H9 (cell line): Measurements from ENCODE around the gene SATB1. TPM values are rescaled to one million over a fixed set of nuclear protein-coding genes. Genes with fewer than 3 reads are reported as not detected.

Experiments used
- DNase-seq: peaks from one replicate; pipeline ENCODE4 v3.0.0-alpha.2; 2017
- H2AFZ ChIP-seq: one replicate; pipeline ENCODE4 v1.6.1; 2013; ENCODE audit warnings: mild to moderate bottlenecking, low read length, control low read depth, moderate library complexity
- H2AK5ac ChIP-seq: 2 replicates; pipeline ENCODE4 v1.6.1; 2013; ENCODE audit warnings: low read length, control low read depth, mixed read lengths; ENCODE audit not compliant: insufficient read length
- H2BK120ac ChIP-seq: one replicate; pipeline ENCODE4 v1.6.1; 2013; ENCODE audit warnings: low read depth, mild to moderate bottlenecking, low read length, control low read depth, inconsistent platforms; ENCODE audit not compliant: poor library complexity, severe bottlenecking
- H2BK12ac ChIP-seq: 2 replicates; pipeline ENCODE4 v1.6.1; 2013; ENCODE audit warnings: low read length, control low read depth, mixed read lengths, low read depth; ENCODE audit not compliant: insufficient read length
- H2BK15ac ChIP-seq: 2 replicates; pipeline ENCODE4 v1.6.1; 2013; ENCODE audit warnings: low read depth, low read length, control low read depth
- H2BK20ac ChIP-seq: one replicate; pipeline ENCODE4 v1.6.1; 2013; ENCODE audit warnings: low read depth, mild to moderate bottlenecking, low read length, control low read depth, inconsistent platforms; ENCODE audit not compliant: poor library complexity, severe bottlenecking
- H2BK5ac ChIP-seq: 2 replicates; pipeline ENCODE4 v1.6.1; 2013; ENCODE audit warnings: low read length, control low read depth, mixed read lengths; ENCODE audit not compliant: insufficient read length
- H3K14ac ChIP-seq: 2 replicates; pipeline ENCODE4 v1.6.1; 2013; ENCODE audit warnings: low read length, control low read depth; ENCODE audit not compliant: insufficient read depth
- H3K18ac ChIP-seq: 2 replicates; pipeline ENCODE4 v1.6.1; 2013; ENCODE audit warnings: low read depth, mild to moderate bottlenecking, mixed read lengths, low read length, control low read depth; ENCODE audit not compliant: insufficient read length
- H3K23ac ChIP-seq: 2 replicates; pipeline ENCODE4 v1.6.1; 2013; ENCODE audit warnings: low read length, control low read depth, mixed read lengths, low read depth; ENCODE audit not compliant: insufficient read length
- H3K23me2 ChIP-seq: 2 replicates; pipeline ENCODE4 v1.6.1; 2013; ENCODE audit warnings: low read depth, mild to moderate bottlenecking, mixed read lengths, low read length, control low read depth; ENCODE audit not compliant: insufficient read length, poor library complexity, severe bottlenecking
- H3K27ac ChIP-seq: 2 replicates; pipeline ENCODE4 v1.5.1; 2013; ENCODE audit warnings: low read length, control low read depth, mixed read lengths, low read depth; ENCODE audit not compliant: insufficient read length
- H3K27me3 ChIP-seq: 2 replicates; pipeline ENCODE4 v1.6.1; 2013; ENCODE audit warnings: low read length, control low read depth, inconsistent platforms; ENCODE audit not compliant: insufficient read depth
- H3K4ac ChIP-seq: 2 replicates; pipeline ENCODE4 v1.6.1; 2013; ENCODE audit warnings: low read depth, mild to moderate bottlenecking, control low read depth, inconsistent platforms, low read length, moderate library complexity
- H3K4me1 ChIP-seq: 2 replicates; pipeline ENCODE4 v1.6.1; 2013; ENCODE audit warnings: low read length, control low read depth, inconsistent platforms; ENCODE audit not compliant: insufficient read depth
- H3K4me2 ChIP-seq: 2 replicates; pipeline ENCODE4 v1.6.1; 2013; ENCODE audit warnings: low read length, control low read depth, mixed read lengths; ENCODE audit not compliant: insufficient read length, insufficient read depth
- H3K56ac ChIP-seq: 2 replicates; pipeline ENCODE4 v1.6.1; 2013; ENCODE audit warnings: low read depth, mild to moderate bottlenecking, mixed read lengths, low read length, control low read depth; ENCODE audit not compliant: insufficient read length
- H3K79me1 ChIP-seq: 2 replicates; pipeline ENCODE4 v1.6.1; 2013; ENCODE audit warnings: low read depth, mild to moderate bottlenecking, moderate library complexity, low read length, control low read depth, inconsistent platforms; ENCODE audit not compliant: insufficient read depth, poor library complexity, severe bottlenecking
- H3K79me2 ChIP-seq: 2 replicates; pipeline ENCODE4 v1.6.1; 2013; ENCODE audit warnings: low read length, control low read depth, inconsistent platforms; ENCODE audit not compliant: insufficient read depth
- H3K9ac ChIP-seq: 2 replicates; pipeline ENCODE4 v1.6.1; 2013; ENCODE audit warnings: low read length, control low read depth, mixed read lengths; ENCODE audit not compliant: insufficient read length; ENCODE audit errors: extremely low read depth
- H3K9me3 ChIP-seq: one replicate; pipeline ENCODE4 v1.6.1; 2013; ENCODE audit warnings: low read depth, low read length, inconsistent platforms; ENCODE audit not compliant: control insufficient read depth
- H3T11ph ChIP-seq: one replicate; pipeline ENCODE4 v1.6.1; 2013; ENCODE audit warnings: mild to moderate bottlenecking, low read length, control low read depth, inconsistent platforms
- H4K20me1 ChIP-seq: one replicate; pipeline ENCODE4 v1.6.1; 2013; ENCODE audit not compliant: control insufficient read depth, insufficient read length, insufficient read depth
- H4K5ac ChIP-seq: 2 replicates; pipeline ENCODE4 v1.6.1; 2013; ENCODE audit warnings: low read depth, mild to moderate bottlenecking, mixed read lengths, low read length, control low read depth; ENCODE audit not compliant: insufficient read length
- H4K8ac ChIP-seq: replicated peaks from 2 replicates; pipeline ENCODE4 v1.6.1; 2013; ENCODE audit warnings: low read length, control low read depth, mixed read lengths, low read depth; ENCODE audit not compliant: insufficient read length
- H4K91ac ChIP-seq: 2 replicates; pipeline ENCODE4 v1.6.1; 2013; ENCODE audit warnings: low read depth, mild to moderate bottlenecking, moderate library complexity, mixed read lengths, low read length, control low read depth; ENCODE audit not compliant: insufficient read length
- H3K27ac Mint-ChIP-seq, 3 experiments: 2 replicates in 2 of 3; 3 replicates in 1 of 3; pipeline ENCODE4 v1.8.0; 2020 to 2021; ENCODE audit warnings: mixed read lengths in 3 of 3, mild to moderate bottlenecking in 1 of 3, moderate library complexity in 1 of 3
- H3K27me3 Mint-ChIP-seq: 2 replicates; pipeline ENCODE4 v1.8.0; 2021; ENCODE audit warnings: low read depth, mild to moderate bottlenecking, moderate library complexity, mixed read lengths
- H3K36me3 Mint-ChIP-seq, 3 experiments: 2 replicates in 2 of 3; 3 replicates in 1 of 3; pipeline ENCODE4 v1.8.0; 2020 to 2021; ENCODE audit warnings: low read depth in 3 of 3, mixed read lengths in 3 of 3; ENCODE audit not compliant: insufficient read depth in 1 of 3
- H3K4me1 Mint-ChIP-seq, 2 experiments: 2 replicates each; pipeline ENCODE4 v1.8.0; 2020; ENCODE audit warnings: mixed read lengths in 2 of 2
- H3K4me3 Mint-ChIP-seq, 2 experiments: 2 replicates in 1 of 2; 3 replicates in 1 of 2; pipeline ENCODE4 v1.8.0; 2020 to 2021; ENCODE audit warnings: mild to moderate bottlenecking in 2 of 2, mixed read lengths in 2 of 2, moderate library complexity in 1 of 2
- H3K9me3 Mint-ChIP-seq, 2 experiments: 2 replicates in 1 of 2; 3 replicates in 1 of 2; pipeline ENCODE4 v1.8.0; 2020; ENCODE audit warnings: mild to moderate bottlenecking in 2 of 2, mixed read lengths in 2 of 2, moderate library complexity in 1 of 2
- WGBS: extraction: QIAGEN DNeasy Blood & Tissue Kit; methylation state at CpG from one replicate; pipeline ENCODE4 v1.1.7; 2013; ENCODE audit warnings: missing lambda C conversion rate, low lambda C conversion rate, mixed read lengths; ENCODE audit not compliant: insufficient read length; ENCODE audit errors: extremely low coverage; 5-methylcytosine and 5-hydroxymethylcytosine counted together
- total RNA-seq: library from RNA; stranded (reverse); gene quantifications from 2 replicates; pipeline ENCODE4 v1.2.1, GENCODE V29; 2021
- TF ChIP-seq, protein P1 (sequence below): fragments of 200-600 bp; sonication (generic); conservative IDR thresholded peaks from 3 replicates; pipeline ENCODE4 v1.8.0; 2021; ENCODE audit warnings: antibody characterized with exemption, mild to moderate bottlenecking

The SATB1 gene
- total RNA-seq, 1 experiment from 2014 or later, result 30.7 TPM

DNA sequence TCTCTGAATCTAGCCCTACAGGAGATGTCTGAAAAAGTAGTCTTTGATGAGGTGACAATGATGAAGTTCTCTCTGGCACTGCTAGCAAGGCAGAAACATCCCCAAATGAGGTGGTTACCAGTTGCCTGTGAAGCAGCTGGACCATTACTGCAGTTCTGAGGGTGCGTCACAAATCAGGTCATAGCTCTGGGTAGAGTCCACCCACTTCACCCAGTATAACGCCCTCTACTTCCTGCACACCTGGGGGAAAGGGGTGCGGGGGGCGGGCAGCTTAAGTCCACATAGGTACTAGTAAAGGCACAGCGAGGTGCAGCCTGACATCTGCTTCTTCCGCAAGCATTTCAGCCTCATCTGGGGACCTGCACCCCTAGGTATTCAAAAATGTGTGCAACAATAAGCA is 13.4 kb upstream of the SATB1 start:
- no peaks in the 10 kb centered on the region for H3K79me1 ChIP-seq
- H4K91ac ChIP-seq, result no peak overlapping the region
- no peak overlapping the region for H3K18ac ChIP-seq
- H4K20me1 ChIP-seq, result no peaks in the 10 kb centered on the region
- no peaks in the 10 kb centered on the region for H3K36me3 Mint-ChIP-seq
- no peak overlapping the region for H3K23ac ChIP-seq
- H3K27ac ChIP-seq, result no peak overlapping the region
- no peak overlapping the region for H3K14ac ChIP-seq
- H2BK20ac ChIP-seq, result no peak overlapping the region
- H3K4me1 ChIP-seq, result peaks cover 2% of the 10 kb centered on the region; the same call in 1 of the 2 replicates
- peaks cover 17% of the 10 kb centered on the region for H3K27me3 Mint-ChIP-seq
- no peak for DNase-seq
- no peak overlapping the region for H4K8ac ChIP-seq
- H3K4me1 Mint-ChIP-seq, result peaks cover 23 to 29% of the 10 kb centered on the region in 2 experiments
- no peak overlapping the region for H2AFZ ChIP-seq
- peaks cover 2% of the 10 kb centered on the region for H3K23me2 ChIP-seq
- H2BK12ac ChIP-seq, result no peak overlapping the region
- H2BK15ac ChIP-seq, result no peak overlapping the region
- H4K5ac ChIP-seq, result no peak overlapping the region
- no CpG with 5 or more reads among the region's 6 CpGs for WGBS
- no peak overlapping the region for H3K4me2 ChIP-seq
- peaks cover 4% of the 10 kb centered on the region; the same call in 1 of the 2 replicates for H3K27me3 ChIP-seq
- H3K4me3 Mint-ChIP-seq, result no peak overlapping the region
- TF ChIP-seq, protein P1, sequence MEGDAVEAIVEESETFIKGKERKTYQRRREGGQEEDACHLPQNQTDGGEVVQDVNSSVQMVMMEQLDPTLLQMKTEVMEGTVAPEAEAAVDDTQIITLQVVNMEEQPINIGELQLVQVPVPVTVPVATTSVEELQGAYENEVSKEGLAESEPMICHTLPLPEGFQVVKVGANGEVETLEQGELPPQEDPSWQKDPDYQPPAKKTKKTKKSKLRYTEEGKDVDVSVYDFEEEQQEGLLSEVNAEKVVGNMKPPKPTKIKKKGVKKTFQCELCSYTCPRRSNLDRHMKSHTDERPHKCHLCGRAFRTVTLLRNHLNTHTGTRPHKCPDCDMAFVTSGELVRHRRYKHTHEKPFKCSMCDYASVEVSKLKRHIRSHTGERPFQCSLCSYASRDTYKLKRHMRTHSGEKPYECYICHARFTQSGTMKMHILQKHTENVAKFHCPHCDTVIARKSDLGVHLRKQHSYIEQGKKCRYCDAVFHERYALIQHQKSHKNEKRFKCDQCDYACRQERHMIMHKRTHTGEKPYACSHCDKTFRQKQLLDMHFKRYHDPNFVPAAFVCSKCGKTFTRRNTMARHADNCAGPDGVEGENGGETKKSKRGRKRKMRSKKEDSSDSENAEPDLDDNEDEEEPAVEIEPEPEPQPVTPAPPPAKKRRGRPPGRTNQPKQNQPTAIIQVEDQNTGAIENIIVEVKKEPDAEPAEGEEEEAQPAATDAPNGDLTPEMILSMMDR, result no peak
- no peak overlapping the region for H3K9ac ChIP-seq
- H3K4ac ChIP-seq, result no peak overlapping the region
- no peak overlapping the region for H2AK5ac ChIP-seq
- H3T11ph ChIP-seq, result no peak overlapping the region
- H3K79me2 ChIP-seq, result no peaks in the 10 kb centered on the region
- H2BK120ac ChIP-seq, result no peak overlapping the region
- no peaks in the 10 kb centered on the region for H3K9me3 ChIP-seq
- H3K9me3 Mint-ChIP-seq, result no peaks in the 10 kb centered on the region
- no peak overlapping the region for H3K56ac ChIP-seq
- H2BK5ac ChIP-seq, result no peak overlapping the region
- no peak overlapping the region for H3K27ac Mint-ChIP-seq
